Measurements from ENCODE around the gene TSPAN9.

GRCh38 chr12:3296409-3296701 lies 219.2 kb downstream of the TSPAN9 start:
- TF ChIP-seq CTCF (IDR thresholded peaks at IDR 0.05; ENCODE audit: insufficient read depth, low read length, poor library complexity, severe bottlenecking) (no peak), EZH2phosphoT487 (conservative IDR thresholded peaks at IDR 0.05; ENCODE audit: low read length) (no peak)

Data from SU-DHL-6 (cell line).